GM21381 (cell line): Measurements from ENCODE around the gene UBAC2.
A peak's percentile ranks its signal among the peaks of the same experiment; 100 is the strongest.

Experiments
- ATAC-seq: cut with Tn5 transposase; IDR thresholded peaks from one replicate; pipeline ENCODE4 v1.9.1; 2021; ENCODE audit warnings: mild to moderate bottlenecking, moderate library complexity; ENCODE audit not compliant: unreplicated experiment

The UBAC2 gene

DNA sequence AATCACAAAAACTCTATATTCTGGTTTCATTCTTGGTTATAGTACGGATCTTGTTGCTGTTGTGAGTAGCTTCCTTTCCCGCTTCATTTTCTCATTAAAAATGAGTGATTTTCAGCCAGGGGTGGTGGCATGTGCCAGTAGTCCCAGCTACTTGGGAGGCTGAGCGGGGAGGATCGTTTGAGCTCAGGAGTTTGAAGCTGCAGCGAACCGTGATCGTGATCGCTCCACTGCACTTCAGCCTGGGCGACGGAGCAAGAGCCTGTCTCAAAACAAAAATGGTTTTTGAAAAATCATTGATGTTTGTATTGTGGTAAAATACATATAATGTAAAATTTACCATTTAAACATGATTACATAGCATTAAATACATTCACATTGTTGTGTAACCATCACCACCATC is 229.0 kb downstream of the UBAC2 start:
- no peak for ATAC-seq

DNA sequence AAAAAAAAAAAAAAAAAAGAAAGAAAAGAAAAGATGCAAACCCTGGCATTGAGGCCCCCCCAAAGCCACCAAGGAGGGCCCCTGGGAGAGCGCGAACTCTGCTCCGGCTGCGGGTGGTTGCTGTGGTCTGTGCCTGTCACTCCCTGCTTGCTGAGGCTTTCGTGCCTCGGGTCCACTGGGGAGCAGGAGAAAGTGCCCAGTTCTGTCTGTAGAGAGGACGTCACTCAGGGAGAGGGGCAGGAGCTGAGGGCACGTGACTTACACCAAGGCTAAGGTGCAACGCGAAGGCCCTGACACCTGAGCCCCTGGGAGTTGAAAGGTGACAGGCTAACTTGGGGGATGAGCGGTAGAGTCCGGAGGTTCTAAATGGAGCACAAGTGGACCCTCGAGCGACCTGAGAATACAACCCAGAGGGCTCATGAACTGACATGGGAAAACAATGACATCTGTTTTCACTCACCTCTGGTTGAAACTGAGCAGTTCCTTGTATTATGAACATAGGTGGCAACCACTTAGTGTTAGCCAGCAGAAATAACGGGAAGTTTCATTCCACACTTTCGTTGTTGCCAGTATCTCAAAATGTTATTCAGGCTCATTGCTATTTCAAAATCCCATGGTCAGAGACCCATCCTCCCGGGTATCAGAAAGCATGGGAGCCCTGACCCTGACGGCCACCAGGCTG is 231.4 kb downstream of the UBAC2 start:
- ATAC-seq, result peak; percentile 27

DNA sequence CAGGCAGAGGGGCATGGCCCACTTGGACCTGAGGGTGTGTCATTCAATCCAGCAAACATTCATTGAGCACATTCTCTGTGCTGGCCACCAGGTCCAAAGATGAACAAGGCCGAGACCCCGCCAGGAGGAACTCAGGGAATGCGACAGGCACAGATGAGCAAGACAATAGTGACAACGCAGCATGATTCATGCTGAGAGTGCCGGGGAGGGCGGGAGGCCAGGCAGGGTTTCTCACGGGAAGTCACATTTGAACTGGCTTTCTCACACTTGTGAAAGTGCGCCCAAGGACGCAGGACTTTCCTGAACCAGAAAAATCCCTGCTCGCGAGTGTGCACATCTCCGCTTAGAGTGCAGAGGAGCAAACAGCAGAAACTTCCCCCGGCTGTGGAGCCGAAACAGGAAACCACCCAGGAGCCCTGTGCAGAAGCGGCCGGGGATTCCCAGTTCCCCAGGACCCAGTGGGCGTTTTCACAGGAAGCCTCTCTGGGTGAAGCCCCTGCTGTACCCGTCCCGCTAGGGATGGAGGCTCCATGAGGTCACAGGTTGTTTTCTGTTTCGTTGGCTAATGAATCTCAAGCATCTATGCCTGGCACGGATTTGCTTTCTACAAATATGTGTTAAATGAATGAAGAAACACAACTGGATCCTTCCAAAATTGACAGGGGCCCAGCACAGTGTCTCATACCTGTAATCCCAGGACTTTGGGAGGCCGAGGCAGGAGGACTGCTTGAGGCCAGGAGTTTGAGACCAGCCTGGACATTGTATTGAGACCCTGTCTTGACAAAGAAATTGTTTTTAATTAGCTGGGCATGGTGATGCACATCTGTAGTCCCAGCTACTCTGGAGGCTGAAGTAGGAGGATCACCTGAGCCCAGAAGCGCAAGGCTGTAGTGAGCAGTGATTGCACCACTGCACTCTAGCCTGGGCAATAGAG is 232.2 kb downstream of the UBAC2 start:
- ATAC-seq, result peak; percentile 48

GRCh38 chr13:99433543-99434075 is 233.0 kb downstream of the UBAC2 start:
- no peak for ATAC-seq

GRCh38 chr13:99434258-99434788 is 233.7 kb downstream of the UBAC2 start:
- ATAC-seq, result peak; percentile 20

- ATAC-seq, result no peak
Observed at GRCh38 chr13:99435116-99435515, 234.5 kb downstream of the UBAC2 start.

GRCh38 chr13:99435998-99436397 is 235.3 kb downstream of the UBAC2 start:
- ATAC-seq, result no peak
